IPS-18a (cell line): ENCODE results near the gene ZC4H2.
"Not testable (repeated sequence)": the region's sequence is repeated elsewhere in the genome, so short reads cannot be mapped to it uniquely, and the experiment has no call there.

Experiments used
- H3K27ac ChIP-seq: one replicate; pipeline ENCODE4 v1.5.1; 2013; ENCODE audit warnings: low read length
- H3K27me3 ChIP-seq: one replicate; pipeline ENCODE4 v1.6.1; 2013; ENCODE audit warnings: mild to moderate bottlenecking, low read length; ENCODE audit not compliant: control insufficient read depth, insufficient read depth
- H3K36me3 ChIP-seq: one replicate; pipeline ENCODE4 v1.6.1; 2013; ENCODE audit warnings: low read depth, low read length; ENCODE audit not compliant: control insufficient read depth
- H3K4me1 ChIP-seq: one replicate; pipeline ENCODE4 v1.6.1; 2013; ENCODE audit warnings: low read depth, low read length; ENCODE audit not compliant: control insufficient read depth
- H3K4me3 ChIP-seq: one replicate; pipeline ENCODE4 v1.5.1; 2013; ENCODE audit warnings: low read length
- H3K9ac ChIP-seq: one replicate; pipeline ENCODE4 v1.6.1; 2013; ENCODE audit warnings: mild to moderate bottlenecking, low read length, moderate library complexity
- H3K9me3 ChIP-seq: one replicate; pipeline ENCODE4 v1.6.1; 2013; ENCODE audit warnings: low read depth, low read length; ENCODE audit not compliant: control insufficient read depth

ZC4H2 gene

GRCh38 chrX:64925480-64925879 is 50.8 kb downstream of the ZC4H2 start:
- Histone ChIP-seq H3K9me3 (peaks cover 27% of the 10 kb centered on the region), H3K27ac (no peak overlapping the region), H3K4me1 (no peaks in the 10 kb centered on the region), H3K9ac (no peak overlapping the region), H3K4me3 (no peak overlapping the region), H3K27me3 (no peaks in the 10 kb centered on the region), H3K36me3 (no peaks in the 10 kb centered on the region)

GRCh38 chrX:64908121-64908520 is 68.1 kb downstream of the ZC4H2 start:
- Histone ChIP-seq H3K27me3 (no peaks in the 10 kb centered on the region), H3K36me3 (no peaks in the 10 kb centered on the region), H3K27ac (no peak overlapping the region), H3K9me3 (peaks cover 19% of the 10 kb centered on the region), H3K4me3 (no peak overlapping the region), H3K9ac (no peak overlapping the region), H3K4me1 (no peaks in the 10 kb centered on the region)

DNA sequence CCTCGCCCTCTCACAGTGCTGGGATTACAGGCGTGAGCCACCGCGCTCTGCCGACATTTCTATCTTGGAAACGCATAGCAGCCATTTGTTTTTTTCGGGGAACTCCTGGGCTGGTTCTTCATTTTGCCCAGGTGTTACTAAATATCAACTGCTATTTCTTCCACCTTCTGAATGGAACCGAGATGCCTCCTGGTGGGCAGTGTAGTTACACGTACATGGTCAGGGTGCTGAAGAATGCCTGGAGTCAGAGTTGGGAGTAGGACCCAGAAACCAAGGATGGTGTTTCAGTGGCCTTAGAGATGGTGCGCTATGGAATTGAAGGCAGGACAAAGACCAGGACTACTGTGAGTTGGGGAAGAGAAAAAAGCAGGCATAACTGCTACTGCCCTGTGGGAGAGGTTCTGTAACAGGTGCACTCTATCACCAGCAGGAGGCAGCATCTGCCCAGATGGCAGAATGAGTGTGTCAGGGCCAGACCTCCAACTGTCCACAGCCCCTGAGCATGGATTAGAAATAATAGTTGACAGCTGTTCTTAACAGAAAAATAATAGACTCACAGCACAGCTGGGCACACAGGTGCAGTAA is 81.7 kb downstream of the ZC4H2 start:
- no peaks in the 10 kb centered on the region for H3K4me1 ChIP-seq
- peaks cover 12% of the 10 kb centered on the region for H3K9me3 ChIP-seq
- no peaks in the 10 kb centered on the region for H3K27me3 ChIP-seq
- H3K9ac ChIP-seq = no peak overlapping the region
- no peaks in the 10 kb centered on the region for H3K36me3 ChIP-seq
- no peak overlapping the region for H3K27ac ChIP-seq
- H3K4me3 ChIP-seq = no peak overlapping the region

DNA sequence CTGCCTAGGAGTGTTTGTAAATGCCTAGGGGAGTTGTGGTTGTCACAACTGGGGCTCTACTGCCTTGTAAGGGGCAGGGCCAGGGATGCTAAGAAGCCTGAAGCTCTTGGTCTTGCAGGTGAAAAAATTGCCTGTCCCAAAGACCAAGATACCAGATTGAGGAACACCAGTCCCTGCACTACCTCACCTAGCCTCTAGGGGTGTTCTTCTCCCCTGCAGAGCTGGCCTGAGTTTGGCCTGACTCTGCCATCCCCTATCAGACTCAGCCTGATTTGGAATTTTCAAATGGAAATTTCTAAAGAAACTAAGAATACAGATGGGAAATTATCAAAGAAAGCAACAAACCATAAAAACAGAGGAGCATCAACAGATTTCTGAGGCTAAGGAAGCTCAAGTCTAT is 90.4 kb downstream of the ZC4H2 start:
- no peak overlapping the region for H3K4me3 ChIP-seq

DNA sequence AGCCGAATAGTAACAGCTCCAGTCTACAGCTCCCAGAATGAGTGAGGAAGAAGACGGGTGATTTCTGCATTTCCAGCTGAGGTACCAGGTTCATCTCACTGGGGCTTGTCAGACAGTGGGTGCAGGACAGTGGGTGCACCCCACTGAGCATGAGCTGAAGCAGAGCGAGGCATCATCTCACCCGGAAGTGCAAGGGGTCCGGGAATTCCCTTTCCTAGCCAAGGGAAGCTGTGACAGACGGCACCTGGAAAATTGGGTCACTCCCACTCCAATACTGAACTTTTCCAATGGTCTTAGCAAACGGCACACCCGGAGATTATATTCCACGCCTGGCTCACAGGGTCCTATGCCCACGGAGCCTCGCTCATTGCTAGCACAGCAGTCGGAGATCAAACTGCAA is 97.5 kb downstream of the ZC4H2 start:
- H3K36me3 ChIP-seq, H3K27me3 ChIP-seq, H3K4me3 ChIP-seq, H3K9ac ChIP-seq, H3K4me1 ChIP-seq, H3K27ac ChIP-seq: not testable (repeated sequence)
- peaks cover 11% of the 10 kb centered on the region for H3K9me3 ChIP-seq

More for the DNA sequence above, 90.4 kb downstream of the ZC4H2 start:
- Histone ChIP-seq H3K9ac (no peak overlapping the region), H3K27ac (no peak overlapping the region), H3K36me3 (no peaks in the 10 kb centered on the region), H3K4me1 (no peaks in the 10 kb centered on the region), H3K9me3 (peaks cover 3% of the 10 kb centered on the region), H3K27me3 (no peaks in the 10 kb centered on the region)

DNA sequence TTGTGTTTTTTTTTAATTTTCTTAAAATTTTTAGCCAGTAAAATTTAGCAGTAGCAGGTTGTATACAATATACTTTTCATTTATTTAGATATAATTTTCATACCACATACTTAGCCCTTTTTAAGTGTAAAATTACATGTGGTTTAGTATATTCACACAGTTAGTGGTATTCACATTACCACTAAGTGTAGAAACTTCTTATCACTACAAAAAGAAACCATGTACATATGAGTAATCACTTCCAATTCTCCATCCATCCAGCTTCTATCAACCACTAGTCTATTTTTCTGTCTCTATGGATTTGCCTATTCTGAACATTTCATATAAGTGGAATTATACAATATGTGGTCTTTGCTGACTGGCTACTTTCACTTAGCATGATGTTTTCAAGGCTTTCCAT is 109.0 kb downstream of the ZC4H2 start:
- H3K9me3 ChIP-seq = peaks cover 41% of the 10 kb centered on the region
- no peaks in the 10 kb centered on the region for H3K36me3 ChIP-seq
- no peak overlapping the region for H3K4me3 ChIP-seq

More for the DNA sequence above, 109.0 kb downstream of the ZC4H2 start:
- Histone ChIP-seq H3K27me3 (no peaks in the 10 kb centered on the region), H3K27ac (no peak overlapping the region), H3K4me1 (no peaks in the 10 kb centered on the region), H3K9ac (no peak overlapping the region)
